ENCODE data around the gene PKD1L1. TPM values are rescaled to one million over a fixed set of nuclear protein-coding genes. Genes with fewer than 3 reads are reported as not detected.

PKD1L1 gene
- total RNA-seq, 1 experiment from 2014 or later, result 0.17 TPM

DNA sequence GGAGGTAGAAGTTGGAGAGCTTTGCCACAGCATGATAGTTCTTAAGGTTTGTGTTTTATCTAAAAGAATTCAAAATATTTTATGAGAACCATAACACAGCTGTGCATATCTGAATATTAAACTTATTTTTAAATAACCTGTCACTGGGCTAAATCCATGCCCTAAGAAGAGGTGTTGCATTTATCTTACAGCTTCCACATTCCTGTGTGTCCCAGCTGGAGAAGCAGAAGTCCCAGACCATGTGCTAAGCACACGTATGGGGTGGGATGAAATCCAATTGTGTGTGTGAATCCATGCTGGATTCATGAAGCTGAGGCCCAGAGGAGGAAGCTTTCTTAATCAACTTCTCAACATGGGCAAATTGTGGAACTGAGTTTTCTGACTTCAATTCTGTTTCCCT lies 121.5 kb downstream of the PKD1L1 start:
- no peak for ATAC-seq
- TF ChIP-seq, protein P1, sequence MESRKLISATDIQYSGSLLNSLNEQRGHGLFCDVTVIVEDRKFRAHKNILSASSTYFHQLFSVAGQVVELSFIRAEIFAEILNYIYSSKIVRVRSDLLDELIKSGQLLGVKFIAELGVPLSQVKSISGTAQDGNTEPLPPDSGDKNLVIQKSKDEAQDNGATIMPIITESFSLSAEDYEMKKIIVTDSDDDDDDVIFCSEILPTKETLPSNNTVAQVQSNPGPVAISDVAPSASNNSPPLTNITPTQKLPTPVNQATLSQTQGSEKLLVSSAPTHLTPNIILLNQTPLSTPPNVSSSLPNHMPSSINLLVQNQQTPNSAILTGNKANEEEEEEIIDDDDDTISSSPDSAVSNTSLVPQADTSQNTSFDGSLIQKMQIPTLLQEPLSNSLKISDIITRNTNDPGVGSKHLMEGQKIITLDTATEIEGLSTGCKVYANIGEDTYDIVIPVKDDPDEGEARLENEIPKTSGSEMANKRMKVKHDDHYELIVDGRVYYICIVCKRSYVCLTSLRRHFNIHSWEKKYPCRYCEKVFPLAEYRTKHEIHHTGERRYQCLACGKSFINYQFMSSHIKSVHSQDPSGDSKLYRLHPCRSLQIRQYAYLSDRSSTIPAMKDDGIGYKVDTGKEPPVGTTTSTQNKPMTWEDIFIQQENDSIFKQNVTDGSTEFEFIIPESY (IDR thresholded peaks at IDR 0.05; ENCODE audit: extremely low read depth, insufficient replicate concordance, low read length), result no peak
- TF ChIP-seq, protein P2, sequence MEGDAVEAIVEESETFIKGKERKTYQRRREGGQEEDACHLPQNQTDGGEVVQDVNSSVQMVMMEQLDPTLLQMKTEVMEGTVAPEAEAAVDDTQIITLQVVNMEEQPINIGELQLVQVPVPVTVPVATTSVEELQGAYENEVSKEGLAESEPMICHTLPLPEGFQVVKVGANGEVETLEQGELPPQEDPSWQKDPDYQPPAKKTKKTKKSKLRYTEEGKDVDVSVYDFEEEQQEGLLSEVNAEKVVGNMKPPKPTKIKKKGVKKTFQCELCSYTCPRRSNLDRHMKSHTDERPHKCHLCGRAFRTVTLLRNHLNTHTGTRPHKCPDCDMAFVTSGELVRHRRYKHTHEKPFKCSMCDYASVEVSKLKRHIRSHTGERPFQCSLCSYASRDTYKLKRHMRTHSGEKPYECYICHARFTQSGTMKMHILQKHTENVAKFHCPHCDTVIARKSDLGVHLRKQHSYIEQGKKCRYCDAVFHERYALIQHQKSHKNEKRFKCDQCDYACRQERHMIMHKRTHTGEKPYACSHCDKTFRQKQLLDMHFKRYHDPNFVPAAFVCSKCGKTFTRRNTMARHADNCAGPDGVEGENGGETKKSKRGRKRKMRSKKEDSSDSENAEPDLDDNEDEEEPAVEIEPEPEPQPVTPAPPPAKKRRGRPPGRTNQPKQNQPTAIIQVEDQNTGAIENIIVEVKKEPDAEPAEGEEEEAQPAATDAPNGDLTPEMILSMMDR (IDR thresholded peaks at IDR 0.05 in 2 of 3, conservative IDR thresholded peaks at IDR 0.05 in 1 of 3; ENCODE audit: borderline replicate concordance in 1 of 3, insufficient read depth in 1 of 3, low read depth in 2 of 3, low read length in 2 of 3), result no peak
- TF ChIP-seq EGR1 (IDR thresholded peaks at IDR 0.05; ENCODE audit: low read depth), result no peak
- no peak for TF ChIP-seq SRF (IDR thresholded peaks at IDR 0.05; ENCODE audit: low read depth)
- TF ChIP-seq, protein P3, sequence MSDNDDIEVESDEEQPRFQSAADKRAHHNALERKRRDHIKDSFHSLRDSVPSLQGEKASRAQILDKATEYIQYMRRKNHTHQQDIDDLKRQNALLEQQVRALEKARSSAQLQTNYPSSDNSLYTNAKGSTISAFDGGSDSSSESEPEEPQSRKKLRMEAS (IDR thresholded peaks at IDR 0.05), result no peak
- TF ChIP-seq JUND (IDR thresholded peaks at IDR 0.05), result no peak
- TF ChIP-seq TCF7L2 (IDR thresholded peaks at IDR 0.05; ENCODE audit: borderline replicate concordance, extremely low read depth, insufficient read depth, insufficient read length), result no peak
- TF ChIP-seq, protein P4, sequence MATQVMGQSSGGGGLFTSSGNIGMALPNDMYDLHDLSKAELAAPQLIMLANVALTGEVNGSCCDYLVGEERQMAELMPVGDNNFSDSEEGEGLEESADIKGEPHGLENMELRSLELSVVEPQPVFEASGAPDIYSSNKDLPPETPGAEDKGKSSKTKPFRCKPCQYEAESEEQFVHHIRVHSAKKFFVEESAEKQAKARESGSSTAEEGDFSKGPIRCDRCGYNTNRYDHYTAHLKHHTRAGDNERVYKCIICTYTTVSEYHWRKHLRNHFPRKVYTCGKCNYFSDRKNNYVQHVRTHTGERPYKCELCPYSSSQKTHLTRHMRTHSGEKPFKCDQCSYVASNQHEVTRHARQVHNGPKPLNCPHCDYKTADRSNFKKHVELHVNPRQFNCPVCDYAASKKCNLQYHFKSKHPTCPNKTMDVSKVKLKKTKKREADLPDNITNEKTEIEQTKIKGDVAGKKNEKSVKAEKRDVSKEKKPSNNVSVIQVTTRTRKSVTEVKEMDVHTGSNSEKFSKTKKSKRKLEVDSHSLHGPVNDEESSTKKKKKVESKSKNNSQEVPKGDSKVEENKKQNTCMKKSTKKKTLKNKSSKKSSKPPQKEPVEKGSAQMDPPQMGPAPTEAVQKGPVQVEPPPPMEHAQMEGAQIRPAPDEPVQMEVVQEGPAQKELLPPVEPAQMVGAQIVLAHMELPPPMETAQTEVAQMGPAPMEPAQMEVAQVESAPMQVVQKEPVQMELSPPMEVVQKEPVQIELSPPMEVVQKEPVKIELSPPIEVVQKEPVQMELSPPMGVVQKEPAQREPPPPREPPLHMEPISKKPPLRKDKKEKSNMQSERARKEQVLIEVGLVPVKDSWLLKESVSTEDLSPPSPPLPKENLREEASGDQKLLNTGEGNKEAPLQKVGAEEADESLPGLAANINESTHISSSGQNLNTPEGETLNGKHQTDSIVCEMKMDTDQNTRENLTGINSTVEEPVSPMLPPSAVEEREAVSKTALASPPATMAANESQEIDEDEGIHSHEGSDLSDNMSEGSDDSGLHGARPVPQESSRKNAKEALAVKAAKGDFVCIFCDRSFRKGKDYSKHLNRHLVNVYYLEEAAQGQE (IDR thresholded peaks at IDR 0.05; ENCODE audit: low read depth), result no peak
- no peak for TF ChIP-seq SP1 (IDR thresholded peaks at IDR 0.05; ENCODE audit: low read depth)
- TF ChIP-seq EZH2 (IDR thresholded peaks at IDR 0.05), result no peak
- TF ChIP-seq RAD21 (IDR thresholded peaks at IDR 0.05; ENCODE audit: low read depth), result no peak
- no peak for TF ChIP-seq ZNF274 (IDR thresholded peaks at IDR 0.05; ENCODE audit: low read depth, low read length)
- TF ChIP-seq POLR2AphosphoS5 (IDR thresholded peaks at IDR 0.05; ENCODE audit: low read depth, low read length), result no peak
- no peak for TF ChIP-seq EZH2phosphoT487 (IDR thresholded peaks at IDR 0.05; ENCODE audit: borderline replicate concordance)
- no peak for TF ChIP-seq CBX3 (IDR thresholded peaks at IDR 0.05; ENCODE audit: low read depth)
- no peak for TF ChIP-seq CEBPB (IDR thresholded peaks at IDR 0.05; ENCODE audit: low read depth)
- TF ChIP-seq YY1 (IDR thresholded peaks at IDR 0.05; ENCODE audit: extremely low read depth, insufficient replicate concordance, low read depth, low read length), result no peak
- no peak for TF ChIP-seq ZFX (IDR thresholded peaks at IDR 0.05)
- TF ChIP-seq, protein P5, sequence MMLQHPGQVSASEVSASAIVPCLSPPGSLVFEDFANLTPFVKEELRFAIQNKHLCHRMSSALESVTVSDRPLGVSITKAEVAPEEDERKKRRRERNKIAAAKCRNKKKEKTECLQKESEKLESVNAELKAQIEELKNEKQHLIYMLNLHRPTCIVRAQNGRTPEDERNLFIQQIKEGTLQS (IDR thresholded peaks at IDR 0.05), result no peak
- no peak for TF ChIP-seq FOSL1 (IDR thresholded peaks at IDR 0.05; ENCODE audit: low read depth)
- POLR2A ChIA-PET, result no interaction called here
- Histone ChIP-seq H3K4me2 (ENCODE audit: low read length) (no peak overlapping the region), H3K79me2 (ENCODE audit: insufficient read depth, low read length) (no peaks in the 10 kb centered on the region), H3K4me1 (ENCODE audit: control insufficient read depth in 1 of 2, insufficient read depth in 2 of 2, low read length in 2 of 2) (no peaks in the 10 kb centered on the region), H3K4me3 (replicated peaks in 1 of 2; ENCODE audit: low read depth in 1 of 2, low read length in 2 of 2) (no peak overlapping the region), H3K9me2 (ENCODE audit: insufficient read depth) (no peaks in the 10 kb centered on the region), H3K27me3 (ENCODE audit: insufficient read depth, low read length) (peaks cover 5% of the 10 kb centered on the region; the same call in 1 of the 2 replicates), H3K27ac (ENCODE audit: low read depth, low read length) (no peak overlapping the region), H2AFZ (ENCODE audit: low read depth, low read length, poor library complexity, severe bottlenecking) (no peak overlapping the region), H4K20me1 (ENCODE audit: insufficient read depth) (no peaks in the 10 kb centered on the region), H3K9ac (ENCODE audit: low read length) (no peak overlapping the region), H3K36me3 (ENCODE audit: control insufficient read depth in 1 of 2, insufficient read depth in 2 of 2, low read length in 2 of 2) (no peaks in the 10 kb centered on the region), H3K9me3 (ENCODE audit: control insufficient read depth in 1 of 2, insufficient read depth in 1 of 2, low read depth in 1 of 2, low read length in 2 of 2) (no peaks in the 10 kb centered on the region)
- no peak for DNase-seq (ENCODE audit: low read depth, low spot score)
- RAD21 ChIA-PET (ENCODE audit: low non-redundant PET in 1 of 2, low total read pairs in 2 of 2, uncharacterized antibody in 2 of 2, unreplicated experiment in 2 of 2), result no interaction called here
- CTCF ChIA-PET, result no interaction called here
- intact Hi-C loops (cut with micrococcal nuclease), result no loop called here
- no TSS peak for BruUV-seq (replicated peaks)

Data from HCT116 (cell line).